NCI-H510A treated with DMSO at 0.1 percent for 48 hours (cell line): ENCODE results near the gene SHISA6.

Source experiments
- DNase-seq: peaks from one replicate; lab custom pipeline; 2025; lab: John Stamatoyannopoulos, UW

Gene SHISA6

DNA sequence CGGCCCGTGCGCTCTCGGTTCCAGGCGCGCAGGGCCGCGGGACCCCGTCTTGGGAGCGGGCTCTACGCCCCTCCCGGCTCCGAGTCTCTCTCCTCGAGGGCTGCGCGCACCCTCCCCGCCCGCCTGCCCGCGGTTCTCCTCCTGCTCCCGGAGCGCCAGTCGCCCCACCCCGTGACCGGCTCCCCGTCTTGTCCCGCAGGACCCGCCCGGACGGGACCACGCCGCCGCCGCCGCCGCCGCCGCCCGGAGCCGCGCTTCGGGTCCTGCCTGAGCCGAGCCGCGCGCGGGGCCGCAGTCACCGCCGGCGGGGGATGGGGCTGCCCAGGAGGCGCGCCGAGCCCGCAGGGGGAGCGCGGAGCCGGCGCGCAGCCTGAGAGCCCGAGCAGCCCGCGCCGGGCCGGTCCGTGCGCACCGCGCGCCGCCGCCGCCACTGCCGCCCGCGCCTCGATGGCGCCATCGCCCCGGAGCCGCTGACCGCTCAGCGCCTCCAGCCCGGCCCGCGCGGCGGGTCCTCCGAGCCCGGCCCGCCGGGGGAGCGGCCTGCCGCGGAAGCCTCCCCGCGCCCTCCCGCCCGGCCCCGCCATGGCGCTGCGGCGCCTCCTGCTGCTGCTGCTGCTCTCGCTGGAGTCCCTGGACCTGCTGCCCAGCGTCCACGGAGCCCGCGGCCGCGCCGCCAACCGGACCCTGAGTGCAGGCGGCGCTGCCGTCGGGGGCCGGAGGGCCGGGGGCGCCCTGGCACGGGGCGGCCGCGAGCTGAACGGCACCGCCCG is at the start of gene SHISA6:
Gene SHISA6 (plus strand): TSS at position 373 of the 770 bp plus-strand sequence.
- DNase-seq = no peak

GRCh38 chr17:11195801-11196200 is 45.2 kb upstream of the SHISA6 start:
- DNase-seq = no peak

DNA sequence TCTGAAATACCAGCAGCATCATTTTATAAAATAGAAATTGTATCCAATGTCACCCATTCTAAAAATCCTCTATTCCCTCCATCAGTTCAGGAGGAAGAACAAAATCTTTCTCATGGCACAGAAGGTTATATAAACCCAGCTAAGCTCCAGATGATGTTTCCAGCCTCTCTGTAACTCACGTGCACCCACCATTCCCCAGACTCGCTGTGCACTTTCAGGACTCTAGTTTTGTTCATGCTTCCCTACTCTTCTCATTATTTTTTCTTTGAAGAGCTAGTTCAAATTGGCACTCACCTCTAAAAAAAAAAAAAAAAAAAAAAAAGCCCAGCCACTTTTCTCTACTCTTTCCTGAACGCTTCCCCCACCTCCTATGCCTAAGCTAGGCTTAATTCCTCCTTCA is 36.0 kb upstream of the SHISA6 start:
- no peak for DNase-seq

- DNase-seq = no peak
These were observed 35.4 kb upstream of the SHISA6 start for GRCh38 chr17:11205659-11206058.

DNA sequence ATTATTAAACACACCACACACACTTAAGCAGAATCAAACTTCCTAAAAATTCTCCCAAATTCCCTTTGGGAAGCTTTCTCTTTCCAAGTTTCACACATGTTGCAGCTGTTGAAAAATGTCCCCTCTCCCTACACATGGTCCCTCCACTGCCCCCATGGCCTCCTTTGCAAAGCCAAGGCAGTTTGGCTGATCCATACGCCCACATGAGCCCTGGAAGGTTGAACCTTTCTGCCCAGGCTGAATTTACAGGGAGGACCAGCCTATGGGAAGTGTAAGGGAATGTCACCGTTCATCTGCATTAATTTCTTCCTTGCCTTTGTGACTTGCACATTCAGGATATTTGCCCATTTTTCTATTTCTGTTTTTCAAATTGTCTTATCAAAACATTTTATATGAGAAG is 31.1 kb upstream of the SHISA6 start:
- no peak for DNase-seq

GRCh38 chr17:11212792-11213191 is 28.2 kb upstream of the SHISA6 start:
- no peak for DNase-seq

DNA sequence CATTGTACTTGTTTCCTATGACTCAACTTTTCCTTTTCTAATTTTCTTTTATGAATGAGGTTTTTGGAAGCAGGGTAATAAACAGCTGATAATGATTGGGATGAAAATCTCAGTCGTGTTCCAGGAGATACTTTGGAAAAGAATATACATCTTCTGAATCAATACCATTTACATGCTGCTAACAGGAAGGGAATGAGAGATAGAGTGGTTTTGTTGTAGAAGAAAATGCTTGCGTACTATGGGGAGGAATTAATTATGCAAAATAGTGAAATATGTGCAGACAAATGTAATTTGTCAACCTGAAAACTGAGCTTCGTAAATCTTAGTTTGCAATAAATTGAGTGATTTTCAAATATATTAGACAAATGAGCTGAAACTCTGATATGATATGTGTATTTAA is 24.0 kb upstream of the SHISA6 start:
- no peak for DNase-seq

DNA sequence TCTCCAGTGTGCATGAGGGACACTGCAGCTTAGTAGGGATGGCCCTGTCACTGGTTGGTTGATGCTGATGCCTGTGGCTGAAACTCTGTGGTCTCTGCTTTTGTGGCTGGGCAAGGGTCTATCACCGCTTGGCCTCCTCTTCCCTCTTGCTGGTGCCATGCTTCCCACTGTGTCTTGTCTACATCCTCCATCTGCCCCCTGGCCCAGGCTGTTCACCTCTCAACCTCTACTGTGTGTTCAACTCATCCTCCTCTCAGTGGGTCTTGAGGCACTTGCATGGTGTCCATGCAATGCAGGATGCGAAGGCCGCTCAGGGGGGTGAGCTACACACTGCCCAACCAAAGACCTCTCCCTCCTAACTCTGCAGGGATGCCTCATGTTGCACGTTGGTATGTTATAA is 19.8 kb upstream of the SHISA6 start:
- no peak for DNase-seq

- DNase-seq = no peak
These were observed 19.3 kb upstream of the SHISA6 start for GRCh38 chr17:11221721-11222120.

GRCh38 chr17:11238705-11239104 is 2.3 kb upstream of the SHISA6 start:
- DNase-seq = no peak

DNA sequence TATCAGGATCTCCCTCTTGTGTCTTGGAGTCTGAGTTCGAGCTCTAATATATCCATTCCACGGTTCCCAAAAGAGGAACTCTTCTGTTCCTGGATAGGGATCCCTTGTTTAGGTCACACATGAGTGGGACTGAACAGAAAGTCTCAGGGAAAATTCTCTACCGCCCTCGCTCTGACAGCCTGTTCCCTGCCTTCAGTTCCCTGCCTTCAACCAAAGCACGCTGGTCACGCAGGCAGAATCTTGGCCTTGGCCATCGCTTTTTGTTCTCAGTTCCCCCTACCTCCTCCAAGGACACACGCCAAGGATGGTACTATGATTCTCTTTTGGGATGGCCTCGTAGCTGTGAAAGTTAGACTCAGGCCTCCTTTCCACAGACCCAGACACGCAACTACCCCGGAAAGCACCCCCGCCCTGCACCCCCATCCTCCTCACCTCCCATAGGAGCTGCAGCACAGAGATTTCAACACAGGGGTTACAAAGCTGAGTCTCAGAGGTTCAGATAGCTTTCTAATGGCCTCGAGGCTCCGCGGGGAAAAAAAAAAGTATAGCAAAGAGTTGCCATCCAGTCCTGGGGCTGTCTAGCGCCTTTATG is 1.5 kb upstream of the SHISA6 start:
- DNase-seq = no peak

DNA sequence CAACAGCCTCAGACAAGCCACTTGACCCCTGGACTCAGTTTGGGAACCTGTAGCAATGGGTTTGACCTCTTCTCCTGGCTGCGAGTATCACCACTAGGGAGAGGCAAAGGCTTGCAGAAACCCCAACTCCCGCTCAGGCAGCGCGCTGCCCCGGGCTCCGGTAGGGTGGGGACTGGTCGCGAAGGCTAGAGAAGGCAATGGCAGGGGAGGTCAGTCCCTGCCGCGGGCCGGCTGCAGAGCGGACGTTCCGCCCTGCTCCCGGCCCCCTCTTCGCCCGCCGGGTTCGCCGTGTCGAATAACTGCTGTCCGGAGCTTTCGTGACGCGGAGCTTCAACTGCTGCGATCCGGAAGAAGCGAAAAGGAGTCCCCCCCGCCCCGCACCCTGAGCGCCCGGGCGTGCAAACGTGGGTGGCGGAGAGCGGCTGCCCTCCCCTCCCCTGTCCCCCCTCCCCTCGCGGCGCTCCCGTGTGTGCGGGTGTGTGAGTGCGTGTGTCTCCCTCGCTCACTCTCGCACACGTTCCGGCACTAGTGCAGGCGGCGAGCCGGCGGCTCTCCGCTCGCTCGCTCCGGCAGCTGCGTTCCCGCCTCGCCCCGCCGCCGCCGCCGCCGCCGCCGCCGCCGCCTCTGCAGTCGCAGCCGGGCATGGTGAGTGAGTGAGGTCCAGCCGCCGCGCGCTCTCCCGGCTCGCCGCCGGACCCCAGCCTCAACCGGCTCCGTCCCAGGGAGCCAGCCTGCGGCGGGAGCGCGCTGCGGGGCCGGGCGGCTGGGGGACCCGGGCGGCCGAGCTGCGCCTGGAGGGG is 772 bp upstream of the SHISA6 start:
- DNase-seq = no peak

GRCh38 chr17:11241611-11242226 is 706 bp downstream of the SHISA6 start:
- DNase-seq = no peak

GRCh38 chr17:11242411-11242810 is 1.4 kb downstream of the SHISA6 start:
- DNase-seq = no peak

DNA sequence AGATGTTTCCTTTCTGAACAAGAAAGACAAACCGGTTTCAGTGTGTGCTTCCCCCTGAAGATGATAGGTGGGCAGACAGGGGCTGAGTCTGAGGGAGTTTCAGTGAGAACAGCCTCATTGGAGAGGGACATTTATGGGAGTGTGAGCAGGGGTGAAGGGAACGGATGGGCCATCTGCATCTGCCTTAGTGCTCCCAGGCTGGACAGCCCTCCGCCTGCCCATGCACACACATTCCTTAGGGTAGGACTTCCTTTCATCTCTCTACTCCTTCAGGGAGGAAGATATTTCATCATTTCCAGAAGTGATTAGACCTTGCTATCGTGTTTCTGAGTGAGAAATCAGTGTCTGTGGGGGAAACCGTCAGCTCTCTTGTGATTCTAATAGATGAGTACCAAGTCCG is 3.8 kb downstream of the SHISA6 start:
- DNase-seq = no peak

GRCh38 chr17:11245187-11245586 is 4.2 kb downstream of the SHISA6 start:
- no peak for DNase-seq

- DNase-seq = no peak
These were observed 4.8 kb downstream of the SHISA6 start for GRCh38 chr17:11245791-11246190.

GRCh38 chr17:11250161-11250560 is 9.1 kb downstream of the SHISA6 start:
- DNase-seq = no peak

DNA sequence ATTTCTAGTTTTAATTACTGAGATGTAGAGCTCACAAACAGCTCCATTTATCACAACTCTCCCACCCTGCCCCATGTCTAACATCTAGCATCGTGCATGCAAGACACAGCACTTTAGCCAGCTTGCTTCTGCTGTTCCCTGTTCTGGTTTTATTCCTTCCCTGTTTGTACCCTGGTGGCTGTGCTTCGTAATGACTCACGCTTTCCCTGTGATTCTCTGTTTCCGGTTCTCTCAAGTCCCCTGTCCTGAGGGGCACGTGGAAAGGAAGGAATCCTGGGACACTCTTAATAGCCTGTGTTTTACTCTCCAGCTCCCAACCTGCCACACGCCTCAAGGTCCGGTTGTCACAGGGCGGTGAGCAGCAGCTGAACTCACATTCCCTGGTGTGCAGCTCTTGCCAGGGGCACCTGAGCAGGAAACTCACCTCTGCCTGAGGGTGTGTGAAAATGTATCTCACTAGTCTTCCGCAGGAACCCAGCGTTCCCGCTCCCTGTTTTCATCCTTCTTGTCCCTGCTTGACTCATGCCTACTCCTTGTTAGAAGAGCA is 10.6 kb downstream of the SHISA6 start:
- DNase-seq = no peak

- DNase-seq = no peak
These were observed 11.1 kb downstream of the SHISA6 start for GRCh38 chr17:11252146-11252545.

DNA sequence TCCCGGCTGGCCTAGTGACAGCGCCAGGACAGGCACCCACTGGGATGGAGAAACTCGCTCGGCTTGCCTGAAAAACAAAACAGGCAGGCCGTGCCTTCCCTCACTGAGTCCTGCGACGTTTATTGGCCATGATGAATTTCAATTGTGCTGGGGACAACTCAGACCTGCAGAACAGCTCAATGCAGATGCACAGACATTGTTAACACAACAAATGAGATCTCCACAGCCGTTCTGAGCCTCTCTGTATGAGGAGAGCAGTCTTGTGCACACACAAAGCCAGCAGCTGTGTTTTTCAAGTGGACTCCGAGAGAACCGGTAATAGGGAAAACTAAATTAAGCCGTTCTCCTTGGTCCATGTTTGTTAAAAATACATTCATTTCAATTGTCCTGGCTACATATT is 15.9 kb downstream of the SHISA6 start:
- DNase-seq = no peak

DNA sequence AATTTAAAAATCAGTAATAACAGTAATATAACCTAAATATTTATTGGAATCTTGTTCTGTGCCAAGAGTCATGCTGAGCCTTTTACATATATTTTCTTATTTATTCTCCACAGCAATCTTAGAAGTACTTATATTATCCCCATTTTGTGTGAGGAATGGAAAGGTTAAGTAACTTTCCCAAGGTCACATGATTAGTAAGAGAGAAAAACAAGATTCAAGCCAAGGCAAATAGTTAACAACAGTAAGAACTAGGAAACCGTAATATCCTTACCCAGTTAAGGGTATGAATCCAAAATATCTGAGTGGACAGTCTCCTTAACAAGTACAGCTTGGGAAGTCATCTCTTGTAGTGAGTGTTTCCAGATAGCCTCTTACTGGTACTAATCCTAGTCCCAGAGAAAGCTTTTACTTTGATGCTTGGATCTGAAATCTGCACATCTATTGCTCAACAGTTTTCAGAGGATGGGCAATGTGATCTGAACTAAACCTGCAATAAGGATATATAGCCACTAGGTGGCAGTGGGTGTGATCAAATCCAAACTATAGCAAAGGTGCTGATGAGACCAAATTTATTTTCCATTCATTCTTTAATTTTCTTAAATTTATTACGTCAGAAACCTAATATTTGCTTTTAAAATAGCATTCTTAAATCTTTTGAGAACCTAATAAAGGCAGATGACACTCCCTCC is 23.3 kb downstream of the SHISA6 start:
- no peak for DNase-seq
